Nephron (organoid): ENCODE measurements around the gene TECPR2.

Experiments used
- H3K27ac Mint-ChIP-seq, 3 experiments: 2 replicates each; pipeline ENCODE4 v1.8.0; 2020; ENCODE audit warnings: mixed read lengths in 3 of 3, mild to moderate bottlenecking in 2 of 3, moderate library complexity in 1 of 3
- H3K27me3 Mint-ChIP-seq: 2 replicates; pipeline ENCODE4 v1.8.0; 2021; ENCODE audit warnings: low read depth, mild to moderate bottlenecking, moderate library complexity, mixed read lengths
- H3K36me3 Mint-ChIP-seq: 2 replicates; pipeline ENCODE4 v1.8.0; 2020; ENCODE audit warnings: low read depth, mixed read lengths
- H3K4me1 Mint-ChIP-seq: 2 replicates; pipeline ENCODE4 v1.8.0; 2020; ENCODE audit warnings: mixed read lengths
- H3K4me3 Mint-ChIP-seq, 3 experiments: 2 replicates each; pipeline ENCODE4 v1.8.0; 2020; ENCODE audit warnings: mild to moderate bottlenecking in 3 of 3, mixed read lengths in 3 of 3, moderate library complexity in 2 of 3
- H3K9me3 Mint-ChIP-seq: 2 replicates; pipeline ENCODE4 v1.8.0; 2020; ENCODE audit warnings: mixed read lengths
- CTCF ChIP-seq, 3 experiments: fragments of 200-600 bp; sonication (generic); IDR thresholded peaks; one replicate each; pipeline ENCODE4 v1.5.0; 2021; ENCODE audit warnings: antibody characterized with exemption in 3 of 3; ENCODE audit not compliant: unreplicated experiment in 3 of 3

TECPR2 gene

GRCh38 chr14:102481371-102481770, 118.6 kb downstream of the TECPR2 start:
- no peaks in the 10 kb centered on the region for H3K4me1 Mint-ChIP-seq
- H3K36me3 Mint-ChIP-seq, result peaks cover 44% of the 10 kb centered on the region
- no peaks in the 10 kb centered on the region for H3K27me3 Mint-ChIP-seq
- H3K27ac Mint-ChIP-seq, result no peak overlapping the region
- H3K4me3 Mint-ChIP-seq, result no peak overlapping the region
- peaks cover 4% of the 10 kb centered on the region for H3K9me3 Mint-ChIP-seq
- no peak for TF ChIP-seq CTCF (IDR thresholded peaks at IDR 0.05; ENCODE audit: unreplicated experiment in 3 of 3)

GRCh38 chr14:102481791-102482238, 119.1 kb downstream of the TECPR2 start:
- Mint-ChIP-seq H3K36me3 (peaks cover 42% of the 10 kb centered on the region), H3K4me1 (peaks cover 4% of the 10 kb centered on the region), H3K9me3 (peaks cover 4% of the 10 kb centered on the region), H3K27me3 (no peaks in the 10 kb centered on the region), H3K4me3 (no peak overlapping the region), H3K27ac (no peak overlapping the region)
- no peak for TF ChIP-seq CTCF (IDR thresholded peaks at IDR 0.05; ENCODE audit: unreplicated experiment in 3 of 3)

GRCh38 chr14:102484316-102484715, 121.6 kb downstream of the TECPR2 start:
- H3K9me3 Mint-ChIP-seq, result peaks cover 4% of the 10 kb centered on the region
- no peaks in the 10 kb centered on the region for H3K27me3 Mint-ChIP-seq

GRCh38 chr14:102485693-102486512, 123.2 kb downstream of the TECPR2 start:
- H3K27ac Mint-ChIP-seq, result peak overlapping the region in 2 of 3 experiments; percentile 29 to 73
- H3K36me3 Mint-ChIP-seq, result peaks cover 30% of the 10 kb centered on the region
- no peak overlapping the region for H3K4me3 Mint-ChIP-seq
- TF ChIP-seq CTCF (IDR thresholded peaks at IDR 0.05; ENCODE audit: unreplicated experiment in 3 of 3), result no peak
- H3K27me3 Mint-ChIP-seq, result no peaks in the 10 kb centered on the region
- peaks cover 8% of the 10 kb centered on the region for H3K4me1 Mint-ChIP-seq
- peaks cover 4% of the 10 kb centered on the region for H3K9me3 Mint-ChIP-seq

More at GRCh38 chr14:102484316-102484715, 121.6 kb downstream of the TECPR2 start:
- peaks cover 37% of the 10 kb centered on the region for H3K36me3 Mint-ChIP-seq
- TF ChIP-seq CTCF (IDR thresholded peaks at IDR 0.05; ENCODE audit: unreplicated experiment in 3 of 3), result no peak
- no peak overlapping the region for H3K27ac Mint-ChIP-seq
- no peak overlapping the region for H3K4me3 Mint-ChIP-seq
- H3K4me1 Mint-ChIP-seq, result peaks cover 8% of the 10 kb centered on the region

- Mint-ChIP-seq H3K4me3 (no peak overlapping the region), H3K9me3 (peaks cover 4% of the 10 kb centered on the region), H3K36me3 (peaks cover 27% of the 10 kb centered on the region), H3K4me1 (peaks cover 8% of the 10 kb centered on the region), H3K27ac (peak overlapping the region in 2 of 3 experiments; percentile 29 to 73), H3K27me3 (no peaks in the 10 kb centered on the region)
- no peak for TF ChIP-seq CTCF (IDR thresholded peaks at IDR 0.05; ENCODE audit: unreplicated experiment in 3 of 3)
These were observed 123.9 kb downstream of the TECPR2 start for GRCh38 chr14:102486513-102487203.
